Measurements from ENCODE around the gene ALPG.
"Not testable (repeated sequence)": the region's sequence is repeated elsewhere in the genome, so short reads cannot be mapped to it uniquely, and the experiment has no call there.

The ALPG gene

GRCh38 chr2:232420463-232421188, 14.0 kb downstream of the ALPG start:
- peak; percentile 87 for DNase-seq

- peak; percentile 49 for DNase-seq
Measured at GRCh38 chr2:232421189-232421785, 14.6 kb downstream of the ALPG start.

GRCh38 chr2:232422051-232422450, 15.4 kb downstream of the ALPG start:
- no peak for DNase-seq

- DNase-seq, result not testable (repeated sequence)
Measured at GRCh38 chr2:232422996-232423395, 16.4 kb downstream of the ALPG start.

GRCh38 chr2:232423407-232423806, 16.8 kb downstream of the ALPG start:
- DNase-seq, result not testable (repeated sequence)

- DNase-seq, result no peak
Measured at GRCh38 chr2:232431705-232432590, 25.3 kb downstream of the ALPG start.

GRCh38 chr2:232432598-232433184, 26.0 kb downstream of the ALPG start:
- peak; percentile 51 for DNase-seq

GRCh38 chr2:232433622-232434021, 27.0 kb downstream of the ALPG start:
- DNase-seq, result not testable (repeated sequence)

- no peak for DNase-seq
Measured at GRCh38 chr2:232434091-232434490, 27.4 kb downstream of the ALPG start.

- DNase-seq, result no peak
Measured at GRCh38 chr2:232434563-232435374, 28.1 kb downstream of the ALPG start.

- no peak for DNase-seq
Measured at GRCh38 chr2:232435375-232435648, 28.7 kb downstream of the ALPG start.

- DNase-seq, result no peak
Measured at GRCh38 chr2:232435805-232436204, 29.2 kb downstream of the ALPG start.

- no peak for DNase-seq
Measured at GRCh38 chr2:232436381-232437194, 29.9 kb downstream of the ALPG start.

- DNase-seq, result no peak
Measured at GRCh38 chr2:232437195-232437571, 30.5 kb downstream of the ALPG start.

GRCh38 chr2:232438091-232438490, 31.4 kb downstream of the ALPG start:
- no peak for DNase-seq

GRCh38 chr2:232438951-232439757, 32.5 kb downstream of the ALPG start:
- DNase-seq, result no peak

GRCh38 chr2:232439758-232440135, 33.1 kb downstream of the ALPG start:
- peak; percentile 9 for DNase-seq

- DNase-seq, result peak; percentile 78
Measured at GRCh38 chr2:232440220-232441018, 33.8 kb downstream of the ALPG start.

GRCh38 chr2:232441147-232441651, 34.6 kb downstream of the ALPG start:
- DNase-seq, result no peak

GRCh38 chr2:232441922-232442321, 35.3 kb downstream of the ALPG start:
- DNase-seq, result not testable (repeated sequence)
